CD4-positive, alpha-beta T cell treated with Interleukin-15 for 4 hours (primary cell): Measurements from ENCODE around the gene ACOT6.
"Not testable (repeated sequence)": the region's sequence is repeated elsewhere in the genome, so short reads cannot be mapped to it uniquely, and the experiment has no call there.

Source experiments
- DNase-seq: peaks from one replicate; pipeline ENCODE4 v3.0.0-alpha.2; 2020; ENCODE audit warnings: low spot score

The ACOT6 gene

GRCh38 chr14:73651005-73651404, 38.7 kb downstream of the ACOT6 start:
- no peak for DNase-seq

GRCh38 chr14:73655851-73656250, 43.5 kb downstream of the ACOT6 start:
- no peak for DNase-seq

GRCh38 chr14:73659202-73659601, 46.9 kb downstream of the ACOT6 start:
- not testable (repeated sequence) for DNase-seq

GRCh38 chr14:73660511-73660910, 48.2 kb downstream of the ACOT6 start:
- DNase-seq = no peak

- no peak for DNase-seq
Measured at GRCh38 chr14:73661872-73662271, 49.6 kb downstream of the ACOT6 start.

- DNase-seq = no peak
Measured at GRCh38 chr14:73662487-73662943, 50.2 kb downstream of the ACOT6 start.

- no peak for DNase-seq
Measured at GRCh38 chr14:73663548-73664212, 51.4 kb downstream of the ACOT6 start.

- DNase-seq = no peak
Measured at GRCh38 chr14:73665130-73665529, 52.8 kb downstream of the ACOT6 start.

GRCh38 chr14:73666583-73666982, 54.3 kb downstream of the ACOT6 start:
- no peak for DNase-seq

GRCh38 chr14:73667854-73668253, 55.5 kb downstream of the ACOT6 start:
- no peak for DNase-seq
